ENCODE measurements around the gene FAM53B. TPM values are rescaled to one million over a fixed set of nuclear protein-coding genes. Genes with fewer than 3 reads are reported as not detected.
A peak's percentile ranks its signal among the peaks of the same experiment; 100 is the strongest.

The FAM53B gene
- total RNA-seq, 1 experiment from 2014 or later: 9.8 TPM

GRCh38 chr10:124745252-124745651 lies 1.1 kb upstream of the FAM53B start:
- Histone ChIP-seq H3K27ac (peak overlapping the region; percentile 68), H3K9me3 (ENCODE audit: insufficient read depth, low read depth) (no peaks in the 10 kb centered on the region), H3K79me2 (ENCODE audit: low read depth) (peaks cover 11% of the 10 kb centered on the region), H2AFZ (no peak overlapping the region), H3F3A (ENCODE audit: insufficient read depth, low read depth) (peaks cover 20% of the 10 kb centered on the region), H3K4me1 (replicated peaks; ENCODE audit: insufficient read depth) (peaks cover 44% of the 10 kb centered on the region), H3K4me3 (peak overlapping the region; percentile 46), H3K9me2 (ENCODE audit: insufficient read depth) (no peaks in the 10 kb centered on the region), H4K20me1 (ENCODE audit: insufficient read depth) (peaks cover 5% of the 10 kb centered on the region), H3K36me3 (ENCODE audit: low read depth) (no peaks in the 10 kb centered on the region), H3K4me2 (peak overlapping the region; percentile 72), H3K27me3 (ENCODE audit: insufficient read depth, low read depth) (no peaks in the 10 kb centered on the region)
- CTCF ChIA-PET: interaction anchor here (0.6 to 1.3 kb wide), 4 partner anchors 39 to 211 kb away, joined by 3 to 5 read pairs (median 3); no protein-coding TSS in a partner anchor
- TF ChIP-seq EZH2 (IDR thresholded peaks at IDR 0.05; ENCODE audit: low read depth) (no peak), CTCF (conservative IDR thresholded peaks at IDR 0.05) (no peak)
- POLR2A ChIA-PET (ENCODE audit: unreplicated experiment): no interaction called here
- intact Hi-C loops (cut with micrococcal nuclease; ENCODE audit: unreplicated experiment): loop anchor here (2.0 to 10.0 kb wide), 3 partner anchors 330 to 750 kb away; partner anchors contain the start of gene OAT
- DNase-seq: no peak
- no TSS peak for BruUV-seq (replicated peaks)

GRCh38 chr10:124743191-124744101 lies 732 bp downstream of the FAM53B start:
- H3K9me2 ChIP-seq (ENCODE audit: insufficient read depth): no peaks in the 10 kb centered on the region
- peaks cover 44% of the 10 kb centered on the region for H3K4me1 ChIP-seq (replicated peaks; ENCODE audit: insufficient read depth)
- no peak overlapping the region for H3K27ac ChIP-seq
- H3K79me2 ChIP-seq (ENCODE audit: low read depth): peaks cover 20% of the 10 kb centered on the region
- no TSS peak for BruUV-seq (replicated peaks)
- H4K20me1 ChIP-seq (ENCODE audit: insufficient read depth): peaks cover 5% of the 10 kb centered on the region
- no peaks in the 10 kb centered on the region for H3K27me3 ChIP-seq (ENCODE audit: insufficient read depth, low read depth)
- H3F3A ChIP-seq (ENCODE audit: insufficient read depth, low read depth): peaks cover 20% of the 10 kb centered on the region
- H2AFZ ChIP-seq: peak overlapping the region; percentile 81
- DNase-seq: peak in 1 of 2 experiments; percentile 46
- no peaks in the 10 kb centered on the region for H3K36me3 ChIP-seq (ENCODE audit: low read depth)
- TF ChIP-seq EZH2 (IDR thresholded peaks at IDR 0.05; ENCODE audit: low read depth) (no peak), CTCF (conservative IDR thresholded peaks at IDR 0.05) (no peak)
- peak overlapping the region; percentile 73 for H3K4me3 ChIP-seq
- H3K4me2 ChIP-seq: peak overlapping the region; percentile 85
- POLR2A ChIA-PET (ENCODE audit: unreplicated experiment): interaction anchor here (0.6 kb wide), 1 partner anchor 124 kb away, joined by 3 read pairs; no protein-coding TSS in a partner anchor
- CTCF ChIA-PET: interaction anchor here (0.5 to 0.6 kb wide), 2 partner anchors 105 to 1473 kb away, joined by 3 to 5 read pairs; no protein-coding TSS in a partner anchor
- no peaks in the 10 kb centered on the region for H3K9me3 ChIP-seq (ENCODE audit: insufficient read depth, low read depth)
- intact Hi-C loops (cut with micrococcal nuclease; ENCODE audit: unreplicated experiment): loop anchor here (2.0 to 10.0 kb wide), 5 partner anchors 49 to 1161 kb away; partner anchors contain the start of genes EEF1AKMT2 and OAT

- intact Hi-C loops (cut with micrococcal nuclease; ENCODE audit: unreplicated experiment): loop anchor here (5.0 to 10.0 kb wide), 4 partner anchors 50 to 1160 kb away; partner anchors contain the start of genes EEF1AKMT2 and OAT
- Histone ChIP-seq H3K9me2 (ENCODE audit: insufficient read depth) (no peaks in the 10 kb centered on the region), H3K79me2 (ENCODE audit: low read depth) (peaks cover 20% of the 10 kb centered on the region), H3F3A (ENCODE audit: insufficient read depth, low read depth) (peaks cover 20% of the 10 kb centered on the region), H3K36me3 (ENCODE audit: low read depth) (no peaks in the 10 kb centered on the region), H3K27ac (no peak overlapping the region), H3K4me1 (replicated peaks; ENCODE audit: insufficient read depth) (peaks cover 43% of the 10 kb centered on the region), H3K27me3 (ENCODE audit: insufficient read depth, low read depth) (no peaks in the 10 kb centered on the region), H3K4me3 (peak overlapping the region; percentile 73; the same call in 1 of the 2 replicates), H2AFZ (no peak overlapping the region; the same call in 1 of the 2 replicates), H4K20me1 (ENCODE audit: insufficient read depth) (peaks cover 5% of the 10 kb centered on the region), H3K4me2 (peak overlapping the region; percentile 85), H3K9me3 (ENCODE audit: insufficient read depth, low read depth) (no peaks in the 10 kb centered on the region)
- DNase-seq: no peak
- POLR2A ChIA-PET (ENCODE audit: unreplicated experiment): interaction anchor here (0.6 kb wide), 1 partner anchor 123 kb away, joined by 3 read pairs; no protein-coding TSS in a partner anchor
- CTCF ChIA-PET: interaction anchor here (0.5 to 0.6 kb wide), 3 partner anchors 24 to 1474 kb away, joined by 3 to 5 read pairs (median 4); no protein-coding TSS in a partner anchor
- BruUV-seq (replicated peaks): TSS peak; percentile 20
- TF ChIP-seq CTCF (conservative IDR thresholded peaks at IDR 0.05) (no peak; the same call in 1 of the 2 replicates), EZH2 (IDR thresholded peaks at IDR 0.05; ENCODE audit: low read depth) (no peak)
These were observed 1.6 kb downstream of the FAM53B start for GRCh38 chr10:124742413-124743190.
